NCI-H460 (cell line): Measurements from ENCODE around the gene MARCHF6. TPM values are rescaled to one million over a fixed set of nuclear protein-coding genes. Genes with fewer than 3 reads are reported as not detected.
"Not testable (repeated sequence)": the region's sequence is repeated elsewhere in the genome, so short reads cannot be mapped to it uniquely, and the experiment has no call there.

ENCODE experiments used
- DNase-seq: peaks from one replicate; pipeline ENCODE4 v3.0.0-alpha.2; 2016; ENCODE audit warnings: low read depth; ENCODE audit errors: extremely low read depth
- small RNA-seq, 2 experiments: library from RNA; depleted of rRNA; stranded (forward); fragments of <200 nt; gene quantifications; one replicate each; pipeline ENCODE3, GENCODE V24; 2014
- total RNA-seq: library from RNA; depleted of rRNA; stranded (reverse); fragments of >200 nt; shearing (Covaris generic); gene quantifications from 2 replicates; pipeline ENCODE4 v1.2.3, GENCODE V29; 2014; rRNA removed

Gene MARCHF6
- total RNA-seq, 1 experiment from 2014 or later = 39.5 TPM

DNA sequence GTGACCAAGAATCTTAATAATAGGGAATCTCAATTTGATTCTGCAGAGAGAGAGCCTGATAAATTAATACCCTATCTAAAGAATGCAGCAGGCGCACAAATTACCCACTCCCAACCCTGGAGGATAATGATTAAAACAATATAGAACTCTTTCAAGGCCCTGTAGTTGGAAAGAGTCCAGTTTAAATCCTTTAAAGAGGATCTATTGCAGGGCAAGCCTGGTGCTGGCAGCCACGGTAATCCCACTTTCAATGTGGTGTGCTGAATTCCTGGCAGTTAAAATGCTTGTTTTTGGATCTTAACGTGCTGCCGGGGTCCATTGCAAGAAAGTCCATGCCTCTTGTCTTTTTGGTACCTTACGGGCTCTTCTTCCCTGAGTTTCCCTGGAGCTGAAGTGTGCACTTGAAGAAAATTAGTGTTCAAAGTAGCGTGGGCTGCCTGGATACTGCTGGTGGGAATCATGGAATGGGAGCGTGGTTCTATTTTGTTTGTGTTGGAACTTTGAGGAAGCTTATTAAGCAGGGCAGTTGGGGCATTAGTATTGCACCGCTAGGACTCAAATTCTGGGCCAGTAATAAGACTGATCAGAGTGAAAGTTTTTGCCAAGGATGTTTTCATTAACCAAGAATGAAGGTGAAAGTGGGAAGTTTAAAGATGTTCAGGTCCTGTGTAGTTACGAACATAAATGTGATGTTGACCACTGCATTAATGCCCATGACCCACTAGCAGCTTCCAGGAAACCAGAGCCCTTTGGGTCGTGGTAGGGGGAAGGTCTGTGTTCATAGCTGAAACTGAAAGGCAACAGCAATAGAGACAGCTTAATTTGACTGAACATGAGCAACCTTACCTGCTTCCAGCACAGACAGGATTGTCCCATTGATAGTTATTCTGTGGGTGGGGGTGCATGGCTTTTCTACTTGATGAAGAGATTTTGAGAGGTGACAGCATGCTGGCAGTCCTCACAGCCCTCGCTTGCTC, 20.8 kb downstream of the MARCHF6 start:
- no peak for DNase-seq

DNA sequence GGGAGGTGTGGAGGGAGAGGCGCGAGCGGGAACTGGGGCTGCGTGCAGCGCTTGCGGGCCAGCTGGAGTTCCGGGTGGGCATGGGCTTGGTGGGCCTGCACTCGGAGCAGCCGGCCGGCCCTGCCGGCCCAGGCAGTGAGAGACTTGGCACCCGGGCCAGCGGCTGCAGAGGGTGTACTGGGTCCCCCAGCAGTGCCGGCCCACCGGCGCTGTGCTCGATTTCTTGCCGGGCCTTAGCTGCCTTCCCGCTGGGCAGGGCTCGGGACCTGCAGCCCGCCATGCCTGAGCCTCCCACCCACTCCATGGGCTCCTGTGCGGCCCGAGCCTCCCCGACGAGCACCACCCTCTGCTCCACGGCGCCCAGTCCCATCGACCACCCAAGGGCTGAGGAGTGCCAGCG, 21.7 kb downstream of the MARCHF6 start:
- DNase-seq = not testable (repeated sequence)

DNA sequence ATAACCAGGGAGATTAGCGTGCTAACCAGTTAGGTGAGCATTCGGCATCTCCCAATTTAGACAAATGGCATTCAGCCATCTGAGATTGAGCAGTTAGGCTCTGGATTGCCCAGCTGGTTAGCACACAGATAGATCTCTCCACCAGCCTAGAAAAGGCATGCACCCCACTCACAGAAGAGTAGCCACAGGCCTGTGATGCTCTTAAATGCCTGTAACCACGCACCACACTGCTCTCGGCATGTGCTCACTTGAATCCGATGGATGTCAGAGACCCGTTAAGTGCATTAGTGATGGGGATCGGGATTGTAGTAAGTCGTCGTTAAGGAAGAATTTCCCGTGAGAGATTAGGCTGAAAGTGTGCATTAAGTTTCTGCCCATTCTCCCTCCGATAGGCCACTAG, 23.0 kb downstream of the MARCHF6 start:
- DNase-seq = no peak

DNA sequence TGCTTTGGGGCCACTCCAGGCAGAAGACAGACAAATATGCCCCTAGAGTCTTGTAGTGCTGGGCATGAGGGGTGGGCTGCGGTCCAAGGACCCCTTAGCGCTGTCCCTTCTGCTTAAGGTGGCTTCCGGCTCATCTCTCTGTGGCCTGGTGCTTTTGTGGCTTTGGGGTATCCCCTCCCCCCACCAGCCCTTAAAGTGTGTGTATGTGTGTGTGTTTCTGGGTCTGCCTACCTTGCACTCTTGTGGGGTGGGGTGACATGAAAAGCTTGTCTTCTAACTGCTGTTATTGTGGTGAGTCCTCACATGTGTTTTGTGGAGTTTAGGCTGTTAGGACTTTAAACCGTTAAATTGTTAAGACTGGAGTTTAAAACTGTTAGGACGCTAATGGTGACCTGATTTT, 23.6 kb downstream of the MARCHF6 start:
- no peak for DNase-seq

DNA sequence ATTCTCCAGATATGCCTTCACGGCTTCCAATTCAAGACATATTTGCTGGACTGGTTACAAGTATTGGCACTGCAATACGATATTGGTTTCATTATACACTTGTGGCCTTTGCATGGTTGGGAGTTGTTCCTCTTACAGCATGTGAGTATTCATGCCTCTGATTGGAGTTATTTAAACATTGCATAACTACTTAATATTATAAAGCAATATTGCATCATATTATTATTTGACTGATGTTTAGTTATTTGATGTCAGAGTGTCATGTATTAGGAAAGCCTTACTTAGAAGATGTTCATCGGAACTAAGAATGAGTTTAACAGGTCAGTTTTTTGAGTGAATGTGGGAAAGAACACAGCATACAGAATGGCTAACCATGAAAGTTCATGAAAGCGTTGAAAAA, 28.3 kb downstream of the MARCHF6 start:
- DNase-seq = no peak

DNA sequence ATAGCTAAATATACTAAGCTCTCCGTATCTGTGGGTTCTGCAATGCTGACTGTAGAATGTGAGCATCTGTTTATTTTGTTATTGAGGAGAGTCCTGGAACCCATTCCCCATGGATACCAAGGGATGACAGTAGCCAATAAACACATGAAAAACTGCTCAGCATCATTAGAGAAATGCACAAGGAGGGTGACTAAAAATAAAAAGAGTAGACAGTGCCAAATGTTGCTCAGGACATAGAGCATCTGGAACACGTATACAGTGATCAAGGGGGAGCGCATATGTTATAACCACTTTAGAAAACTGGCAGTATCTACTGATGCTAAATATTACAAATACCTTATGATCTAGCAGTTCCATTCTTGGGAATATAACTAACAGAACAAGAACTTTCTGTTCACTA, 31.0 kb downstream of the MARCHF6 start:
- DNase-seq = no peak

DNA sequence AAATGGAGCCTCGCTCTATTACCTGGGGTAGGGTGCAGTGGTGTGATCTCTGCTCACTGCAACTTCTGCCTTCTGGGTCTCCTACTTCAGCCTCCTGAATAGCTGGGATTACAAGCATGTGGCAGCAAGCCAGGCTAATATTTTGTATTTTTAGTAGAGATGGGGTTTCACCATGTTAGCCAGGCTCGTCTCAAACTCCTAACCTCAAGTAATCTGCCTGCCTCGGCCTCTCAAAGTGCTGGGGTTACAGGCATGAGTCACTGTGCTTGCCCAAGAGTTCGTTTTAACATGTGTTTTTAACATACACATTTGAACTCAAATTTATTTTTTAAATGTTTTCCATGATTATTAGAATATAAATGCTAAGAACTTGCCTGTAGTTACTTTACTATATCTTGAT, 34.2 kb downstream of the MARCHF6 start:
- no peak for DNase-seq

DNA sequence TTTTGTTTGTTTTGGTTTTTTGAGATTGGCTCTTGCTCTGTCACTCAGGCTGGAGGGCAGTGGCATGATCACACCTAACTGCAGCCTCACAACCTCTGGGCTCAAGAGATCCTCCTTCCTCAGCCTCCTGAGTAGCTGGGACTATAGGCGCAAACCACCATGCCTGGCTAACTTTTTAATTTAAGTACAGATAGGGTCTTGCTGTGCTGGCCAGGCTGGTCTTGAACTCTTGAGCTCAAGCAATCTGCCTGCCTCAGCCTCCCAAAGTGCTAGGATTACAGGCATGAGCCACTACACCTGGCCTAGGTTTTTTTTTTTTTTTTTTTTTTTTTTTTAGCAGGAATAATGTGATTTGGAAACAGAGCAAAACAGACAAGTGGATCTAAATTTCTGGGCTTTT, 37.6 kb downstream of the MARCHF6 start:
- no peak for DNase-seq

DNA sequence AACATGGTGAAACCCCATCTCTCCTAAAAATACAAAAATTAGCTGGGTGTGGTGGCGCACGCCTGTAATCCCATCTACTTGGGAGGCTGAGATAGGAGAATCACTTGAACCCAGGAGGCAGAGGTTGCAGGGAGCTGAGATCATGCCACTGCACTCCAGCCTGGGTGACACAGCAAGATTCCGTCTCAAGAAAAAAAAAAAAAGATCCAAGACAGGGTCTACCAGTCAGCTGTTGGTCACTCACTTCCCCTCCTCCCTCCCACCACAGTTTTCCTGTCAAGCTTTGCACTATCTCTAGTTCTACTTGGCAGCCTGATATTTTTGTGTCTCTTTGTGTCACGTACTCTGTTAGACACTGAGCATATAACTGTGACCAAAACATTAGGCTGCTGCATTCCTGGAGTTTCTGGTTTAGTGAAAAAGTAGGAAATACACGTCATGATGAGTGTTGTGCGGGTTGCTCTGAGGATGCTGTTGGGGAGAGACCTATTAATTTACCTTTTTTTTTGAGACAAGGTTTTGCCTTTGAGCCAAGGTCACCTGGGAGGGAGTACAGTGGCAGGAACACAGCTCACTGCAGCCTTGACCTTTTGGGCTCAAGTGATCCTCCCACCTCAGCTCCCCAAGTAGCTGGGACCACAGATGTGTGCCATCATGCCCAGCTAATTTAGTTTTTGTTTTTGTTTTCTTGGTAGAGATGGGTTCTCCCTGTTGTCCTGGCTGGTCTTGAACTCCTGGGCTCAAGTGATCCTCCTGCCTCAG, 39.3 kb downstream of the MARCHF6 start:
- DNase-seq = not testable (repeated sequence)

DNA sequence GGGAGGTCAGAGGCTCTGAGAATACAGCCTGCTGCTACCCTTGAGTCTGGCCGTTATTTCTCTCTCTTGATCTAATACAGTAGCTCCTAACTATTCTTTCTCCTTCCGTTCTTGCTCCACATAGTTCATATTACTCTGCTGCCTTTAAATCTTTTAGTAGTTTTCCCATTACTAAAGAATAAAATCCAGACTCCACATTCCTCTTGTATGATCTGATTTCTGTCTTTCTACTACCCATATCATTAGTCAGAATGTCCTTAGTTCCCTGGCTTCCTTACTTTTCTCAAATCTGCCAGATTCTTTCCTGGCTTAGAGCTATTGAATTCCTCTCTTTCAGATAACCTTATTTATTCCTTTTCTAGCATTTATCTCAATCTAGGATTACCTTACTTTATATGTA, 40.0 kb downstream of the MARCHF6 start:
- no peak for DNase-seq

DNA sequence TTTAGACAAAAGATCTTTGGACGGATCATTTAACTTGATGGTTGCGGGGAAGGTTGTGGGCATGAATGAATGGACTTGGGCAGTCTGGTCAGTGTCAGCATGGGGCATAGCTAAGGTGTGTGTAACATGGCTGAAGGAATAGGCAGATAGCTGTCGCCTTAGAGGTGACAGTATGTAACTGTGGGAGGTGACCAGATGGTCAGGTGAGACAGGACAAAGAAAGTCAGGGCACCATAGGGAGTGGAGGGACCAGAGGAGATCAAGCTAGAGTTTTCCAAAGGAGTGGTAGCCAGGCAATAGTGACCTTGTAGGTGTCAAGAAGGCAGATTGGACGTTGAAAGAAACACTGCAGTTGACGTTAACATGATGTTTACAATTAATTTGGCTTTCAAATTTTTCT, 43.1 kb downstream of the MARCHF6 start:
- DNase-seq = no peak

DNA sequence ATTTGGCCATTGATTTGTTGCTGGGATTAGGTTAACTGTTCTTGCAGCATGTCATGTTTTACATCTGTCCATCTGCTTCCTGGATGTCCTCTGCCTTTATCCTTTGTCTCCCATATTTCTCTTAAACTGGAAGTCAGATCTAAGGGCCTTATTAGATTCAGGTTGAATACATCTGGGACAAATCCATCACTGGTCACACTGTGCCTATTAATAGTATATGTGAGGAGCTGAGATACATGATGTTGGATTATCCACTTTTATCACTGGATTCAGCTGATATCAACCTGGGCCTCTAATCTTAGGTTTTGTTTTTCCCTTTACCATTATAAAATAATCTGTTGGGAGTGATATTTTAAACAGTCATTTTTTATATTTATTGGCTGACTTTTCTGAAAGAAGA, 46.3 kb downstream of the MARCHF6 start:
- no peak for DNase-seq

DNA sequence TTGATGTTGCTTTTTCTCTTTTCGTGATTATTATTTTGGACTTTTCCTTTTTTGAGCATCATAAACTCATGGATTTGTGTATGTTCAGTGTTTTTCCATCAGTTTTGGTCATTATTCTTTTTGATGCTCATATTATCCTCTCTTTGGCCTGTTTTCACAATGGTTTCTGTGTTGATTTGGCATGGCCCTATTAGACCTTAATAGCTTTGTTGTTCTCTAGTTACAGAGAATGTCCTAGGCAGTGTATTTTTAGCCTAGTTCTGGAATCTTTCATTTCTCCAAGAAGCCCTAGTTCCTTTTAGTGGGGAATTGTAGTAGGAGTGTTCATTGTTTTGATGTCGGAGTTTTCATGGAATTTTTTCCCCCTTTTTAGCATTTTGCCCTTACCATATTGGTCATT, 46.9 kb downstream of the MARCHF6 start:
- DNase-seq = no peak

DNA sequence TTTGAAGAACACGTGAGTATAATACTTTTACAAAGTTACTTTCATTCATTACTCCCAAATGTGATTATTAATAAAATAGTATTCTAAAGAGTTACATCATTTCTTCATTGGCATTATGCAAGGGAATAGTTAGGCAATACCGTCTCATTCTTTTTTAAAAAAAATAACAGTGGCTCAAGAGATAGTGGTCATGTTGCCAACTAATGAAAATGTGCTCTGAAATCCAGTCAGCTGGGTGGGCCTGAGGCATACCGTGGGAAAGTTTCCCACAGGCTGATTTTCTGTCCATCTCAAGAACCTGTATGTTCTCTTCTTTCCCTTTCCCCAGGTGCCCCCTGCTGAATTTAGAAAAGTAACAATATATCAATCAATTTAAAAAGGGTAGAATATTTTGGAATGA, 47.3 kb downstream of the MARCHF6 start:
- DNase-seq = no peak

DNA sequence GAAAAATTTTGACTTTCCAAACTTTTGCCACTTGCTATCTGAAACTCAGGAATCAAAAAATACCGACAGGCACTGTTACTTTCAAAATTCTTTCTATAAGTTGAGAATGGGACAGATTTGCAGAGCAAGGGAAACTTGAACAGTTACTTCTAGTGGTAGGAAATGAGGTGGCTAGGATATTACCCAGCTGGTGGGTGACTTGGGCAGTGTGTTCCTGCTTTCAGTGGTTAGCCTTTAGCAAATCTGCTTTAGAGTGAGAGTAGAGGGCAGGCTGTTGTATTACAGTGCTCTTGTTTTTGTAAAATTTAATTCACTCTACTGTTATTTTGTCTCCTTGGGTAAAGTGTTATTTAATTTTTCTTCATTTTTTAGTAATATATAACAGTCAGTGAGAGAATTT, 48.0 kb downstream of the MARCHF6 start:
- no peak for DNase-seq

Small RNA genes within 50 kb of the gene (small RNA-seq; reads per million reads assigned to genes)
- 0 reads per million in 2 experiments for gene RF00019

Other genes starting within 250 kb of the MARCHF6 start
- gene ATPSCKMT, start 103.8 kb upstream of the MARCHF6 start, total RNA-seq = 17.3 and 18.9 TPM in 2 replicates
- 671 and 680 TPM in 2 replicates for gene CCT5, start 103.4 kb upstream of the MARCHF6 start, total RNA-seq
- 13.5 and 18.2 TPM in 2 replicates for gene CMBL, start 45.8 kb upstream of the MARCHF6 start, total RNA-seq
- 0.35 and 0.49 TPM in 2 replicates for gene ROPN1L, start 88.2 kb downstream of the MARCHF6 start, total RNA-seq
- 7.2 and 8.4 TPM in 2 replicates for gene ANKRD33B, start 210.4 kb downstream of the MARCHF6 start, total RNA-seq